Effector CD4-positive, alpha-beta T cell (primary cell): ENCODE data around the gene METTL6.
"Not testable (repeated sequence)": the region's sequence is repeated elsewhere in the genome, so short reads cannot be mapped to it uniquely, and the experiment has no call there.

Experiments used
- DNase-seq: peaks from one replicate; pipeline ENCODE4 v3.0.0-alpha.2; 2020
- total RNA-seq: gene quantifications from one replicate; lab custom pipeline; 2026; lab: John Stamatoyannopoulos, UW

METTL6 gene, protein sequence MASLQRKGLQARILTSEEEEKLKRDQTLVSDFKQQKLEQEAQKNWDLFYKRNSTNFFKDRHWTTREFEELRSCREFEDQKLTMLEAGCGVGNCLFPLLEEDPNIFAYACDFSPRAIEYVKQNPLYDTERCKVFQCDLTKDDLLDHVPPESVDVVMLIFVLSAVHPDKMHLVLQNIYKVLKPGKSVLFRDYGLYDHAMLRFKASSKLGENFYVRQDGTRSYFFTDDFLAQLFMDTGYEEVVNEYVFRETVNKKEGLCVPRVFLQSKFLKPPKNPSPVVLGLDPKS
- 14.4 reads per million, percentile 39 among the genes with 10 or more reads in this experiment for total RNA-seq

DNA sequence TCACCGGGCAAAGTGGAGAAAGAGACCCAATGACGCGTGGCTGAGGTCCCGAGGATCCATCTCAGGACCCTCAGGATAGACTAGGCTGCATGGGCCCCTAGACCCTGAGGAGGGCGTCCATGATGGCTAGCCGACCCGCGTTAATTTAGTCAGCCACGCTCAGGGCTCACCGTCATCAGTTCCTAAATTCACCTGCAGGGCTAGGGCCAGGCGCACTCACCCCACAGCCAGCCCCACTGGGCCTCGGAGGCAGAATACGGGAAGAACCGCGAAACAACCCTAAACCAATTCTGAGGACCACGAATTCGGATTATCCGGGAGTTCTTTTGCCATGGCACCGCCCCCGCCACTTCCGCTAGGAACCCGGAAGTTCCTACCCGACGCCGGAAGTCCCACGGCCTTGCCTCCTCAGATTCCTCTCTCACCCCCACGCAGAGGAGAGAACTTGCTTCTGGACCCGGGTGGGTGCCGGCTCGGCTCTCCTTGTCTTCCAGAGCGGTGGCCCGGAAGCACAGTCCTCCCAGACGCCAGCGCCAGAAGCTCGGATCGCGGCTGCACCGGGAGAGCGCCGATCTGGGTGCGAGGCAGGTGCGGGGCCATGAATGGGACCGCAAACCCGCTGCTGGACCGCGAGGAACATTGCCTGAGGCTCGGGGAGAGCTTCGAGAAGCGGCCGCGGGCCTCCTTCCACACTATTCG is at the start of gene METTL6, which contains the start of gene EAF1:
TSS of gene METTL6 (minus strand) at position 363 of the 699 bp plus-strand sequence. CDS start 1,033 bp downstream, outside the sequence.
TSS of gene EAF1 (plus strand) at position 417 of the 699 bp plus-strand sequence. CDS start at position 599, 182 bp downstream.
- DNase-seq: peak; percentile 80

DNA sequence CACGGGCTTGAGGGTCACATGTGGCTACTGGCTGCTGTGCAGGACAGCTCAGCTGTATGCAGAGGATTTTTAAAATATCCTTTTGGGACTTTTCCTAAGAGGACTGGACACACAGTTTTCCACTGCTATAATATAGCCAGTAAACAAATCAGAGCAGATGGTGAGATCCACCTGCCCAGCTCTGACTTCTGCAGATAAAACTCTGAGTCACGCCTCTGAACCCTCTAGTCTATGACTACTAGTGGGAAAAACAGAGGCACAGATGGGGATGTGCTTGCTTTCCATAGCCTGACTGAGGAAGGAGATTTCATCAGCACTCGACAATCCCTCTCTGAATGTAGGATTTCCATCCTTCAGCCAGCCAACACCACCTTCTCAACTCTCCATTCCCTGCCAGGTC is 49.0 kb upstream of the METTL6 start:
- no peak for DNase-seq

DNA sequence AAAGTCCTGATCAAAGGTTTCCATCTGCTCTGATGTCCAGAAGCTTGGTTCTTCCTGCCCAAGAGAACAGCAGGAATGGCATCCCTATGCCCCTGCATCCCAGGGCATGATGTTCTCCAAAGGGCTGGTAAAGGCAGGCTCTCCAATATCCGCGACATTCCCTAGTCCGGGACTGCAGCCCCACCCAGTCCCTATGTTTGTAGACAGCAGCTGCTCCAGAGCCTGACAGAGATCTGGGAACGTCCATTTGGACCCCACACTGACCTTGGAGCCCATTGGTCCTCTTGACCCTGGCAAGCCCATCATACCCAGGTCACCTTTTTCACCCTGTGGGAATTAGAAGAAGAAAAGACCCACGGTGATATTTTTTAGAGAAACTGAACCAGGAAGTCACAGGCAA is 47.8 kb upstream of the METTL6 start:
- DNase-seq: no peak

DNA sequence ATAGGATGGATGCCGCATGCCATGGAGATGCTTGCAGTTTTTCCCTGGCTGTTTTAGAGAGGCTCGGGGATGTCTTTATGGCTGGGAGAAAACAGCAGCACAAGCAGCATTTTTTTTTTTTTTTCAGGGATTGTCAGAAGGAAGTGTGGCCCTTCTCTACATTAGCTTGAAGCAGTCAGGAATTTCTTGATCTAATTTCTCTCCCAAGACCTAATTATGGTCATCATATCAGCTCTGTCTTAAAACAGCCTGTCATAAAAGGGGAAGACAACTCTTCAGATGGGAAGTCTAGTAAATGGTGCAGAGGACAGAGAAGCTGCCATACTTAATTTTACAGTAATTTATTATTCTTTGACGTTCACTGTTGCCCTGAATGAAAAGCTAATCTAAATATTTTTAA is 44.5 kb upstream of the METTL6 start:
- DNase-seq: no peak

DNA sequence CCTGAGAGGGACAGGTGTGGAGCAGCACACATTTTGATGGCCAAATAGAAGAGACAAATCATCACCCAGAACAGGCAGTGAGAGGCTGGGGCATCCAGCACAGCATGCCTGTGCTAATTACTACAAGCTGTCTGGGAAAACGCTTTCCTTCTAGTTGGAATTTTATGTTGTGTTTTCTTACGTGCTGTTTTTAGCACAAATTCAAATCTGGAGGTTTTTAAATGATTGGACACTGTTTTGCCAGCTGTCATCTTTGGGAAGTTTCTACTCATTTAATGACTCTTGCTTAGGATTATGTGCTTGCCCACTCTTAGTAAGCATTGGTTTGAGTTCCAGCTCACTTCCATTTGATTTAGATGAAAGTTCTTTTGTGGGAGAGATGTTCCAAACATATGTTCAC is 43.5 kb upstream of the METTL6 start:
- DNase-seq: no peak

DNA sequence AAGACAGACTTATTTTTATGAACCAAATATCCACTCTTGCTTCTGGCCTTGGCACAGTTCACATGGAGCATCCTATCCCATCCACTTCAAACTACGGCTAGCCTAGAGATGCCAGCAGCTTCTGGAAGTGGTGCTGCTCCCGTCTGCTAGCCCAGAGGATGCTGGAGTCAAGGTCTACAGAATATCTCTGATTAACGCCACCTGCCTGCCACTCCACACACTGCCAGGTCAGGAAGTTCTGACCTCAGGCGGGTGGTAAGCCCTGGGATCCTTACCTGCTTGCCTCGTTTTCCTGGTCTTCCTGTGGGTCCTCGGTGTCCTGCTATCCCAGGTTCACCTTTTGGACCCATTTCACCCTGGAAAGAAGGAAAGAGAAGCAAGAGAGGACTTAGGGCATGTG is 42.9 kb upstream of the METTL6 start:
- DNase-seq: no peak

DNA sequence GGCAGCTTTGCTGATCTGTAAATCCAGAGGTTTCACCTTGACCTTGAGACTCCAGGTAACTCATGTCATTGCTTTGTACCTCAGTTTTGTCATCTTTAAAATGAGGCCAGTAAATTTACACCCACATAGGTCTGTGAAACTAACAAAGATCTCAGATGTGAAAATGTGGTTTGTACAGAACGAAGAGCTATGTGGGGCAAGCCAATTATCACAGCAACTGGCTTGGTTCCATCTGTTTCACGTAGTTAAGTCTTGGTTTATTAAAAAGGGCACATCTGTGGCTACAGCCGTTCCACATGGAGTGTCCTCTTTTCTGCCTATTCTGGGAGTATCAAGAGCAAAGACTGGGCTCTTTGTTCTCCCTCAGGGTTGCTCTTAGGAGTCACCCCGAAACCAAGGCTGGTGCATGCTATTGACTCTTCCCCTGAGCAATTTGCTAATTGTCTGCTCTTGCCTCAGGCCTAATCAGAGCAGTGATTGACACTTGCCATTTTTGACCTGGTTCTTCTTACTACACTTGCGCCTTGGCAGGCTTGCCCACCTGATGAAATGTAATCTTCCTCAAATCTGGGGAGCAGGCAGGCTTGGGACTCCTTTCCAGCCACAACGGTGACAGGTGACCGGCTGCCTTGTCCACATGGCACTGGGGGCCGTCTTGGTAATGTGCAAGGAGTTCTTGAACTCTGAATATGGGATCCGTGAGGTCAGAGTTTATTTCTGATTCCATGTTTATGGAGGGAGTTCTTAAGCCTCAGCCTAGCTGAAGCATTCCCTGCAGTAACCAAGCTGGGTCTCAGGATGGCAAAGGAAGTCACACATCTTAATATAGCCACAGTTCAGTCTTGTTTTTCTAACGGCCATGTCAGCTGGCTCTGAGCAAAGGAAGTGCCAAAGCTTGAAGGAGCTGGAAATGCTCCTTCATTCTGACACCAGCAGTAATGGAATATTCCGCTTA is 40.2 kb upstream of the METTL6 start:
- DNase-seq: no peak

DNA sequence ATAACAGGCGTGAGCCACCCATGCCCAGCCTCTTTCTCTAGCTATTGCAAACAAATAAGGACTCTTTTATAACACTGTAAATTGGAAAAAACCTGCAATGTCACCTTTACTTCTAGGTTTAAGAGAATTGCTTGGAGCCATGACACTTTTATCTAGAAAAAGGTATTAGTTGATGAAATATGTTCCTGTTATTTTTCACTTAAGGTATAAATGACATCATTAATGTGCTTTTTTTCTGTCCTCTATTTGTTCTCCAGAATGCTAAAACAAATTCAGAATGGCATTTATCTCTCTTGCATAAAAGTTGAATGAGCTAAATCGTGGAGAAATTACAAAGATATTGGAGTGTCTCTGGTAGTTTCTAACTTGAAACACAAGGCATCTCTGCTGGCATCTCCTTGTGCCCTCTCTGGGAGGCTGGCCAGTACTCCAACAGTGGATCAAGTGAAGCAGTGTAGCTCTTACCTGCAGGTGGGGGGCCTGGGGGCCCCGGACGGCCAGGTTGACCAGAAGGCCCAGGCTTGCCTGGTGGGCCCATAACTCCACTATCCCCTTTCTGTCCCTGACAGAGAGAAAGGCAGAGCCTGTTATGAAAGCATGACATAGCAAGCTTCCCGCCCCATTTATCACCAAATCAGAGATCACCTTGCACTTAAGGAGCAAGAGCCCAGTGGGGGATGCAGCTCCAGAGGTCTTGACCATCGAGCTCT is 38.7 kb upstream of the METTL6 start:
- DNase-seq: no peak

DNA sequence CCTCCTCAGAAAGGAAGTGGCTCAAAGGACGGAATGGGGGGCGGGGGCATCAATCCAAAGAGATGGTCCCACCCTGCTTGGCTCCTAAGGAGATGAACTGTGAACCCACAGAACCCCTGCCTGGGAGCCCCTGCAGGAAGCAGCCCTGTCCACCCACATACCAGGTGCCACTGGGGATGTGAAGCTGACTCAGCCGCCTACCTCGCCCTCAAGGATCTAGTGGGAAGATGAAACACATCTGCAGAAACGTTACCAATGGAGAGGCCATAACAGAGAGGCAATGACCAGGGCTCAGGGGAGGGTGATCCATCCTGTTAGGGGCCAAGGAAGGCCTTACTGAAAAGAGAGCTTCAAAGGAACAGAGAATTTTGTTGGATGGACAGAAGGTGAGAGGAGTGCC is 35.1 kb upstream of the METTL6 start:
- no peak for DNase-seq

DNA sequence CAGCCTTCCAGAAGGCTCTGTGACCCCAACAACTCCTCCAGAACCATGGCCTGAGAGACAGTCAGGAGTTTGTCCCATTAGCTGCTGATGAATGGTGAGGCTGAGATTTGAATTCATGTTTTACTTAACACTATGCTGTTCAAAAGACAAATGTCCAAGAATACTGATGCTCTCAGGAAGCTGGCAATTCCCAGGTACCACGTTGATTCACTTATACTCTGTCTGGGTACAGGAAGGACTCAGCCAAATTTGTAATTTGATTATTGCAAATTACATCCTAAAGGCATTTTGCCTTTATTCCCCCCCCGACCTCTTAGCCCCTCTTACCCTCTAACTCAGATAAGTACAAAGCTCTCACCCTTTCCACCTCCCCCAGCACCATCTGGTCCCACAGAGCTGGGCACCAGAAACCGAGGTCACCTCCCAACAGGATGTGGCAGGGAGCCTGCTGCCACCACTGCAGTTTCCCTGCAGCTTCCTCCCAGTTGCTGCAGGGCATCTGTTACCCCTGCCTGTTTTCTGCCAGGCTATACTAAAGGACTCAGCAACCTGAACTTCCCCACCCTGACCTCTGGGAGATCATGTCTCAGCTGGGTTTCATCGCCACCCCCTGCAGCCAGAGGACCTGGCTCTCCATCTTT is 33.7 kb upstream of the METTL6 start:
- DNase-seq: no peak

DNA sequence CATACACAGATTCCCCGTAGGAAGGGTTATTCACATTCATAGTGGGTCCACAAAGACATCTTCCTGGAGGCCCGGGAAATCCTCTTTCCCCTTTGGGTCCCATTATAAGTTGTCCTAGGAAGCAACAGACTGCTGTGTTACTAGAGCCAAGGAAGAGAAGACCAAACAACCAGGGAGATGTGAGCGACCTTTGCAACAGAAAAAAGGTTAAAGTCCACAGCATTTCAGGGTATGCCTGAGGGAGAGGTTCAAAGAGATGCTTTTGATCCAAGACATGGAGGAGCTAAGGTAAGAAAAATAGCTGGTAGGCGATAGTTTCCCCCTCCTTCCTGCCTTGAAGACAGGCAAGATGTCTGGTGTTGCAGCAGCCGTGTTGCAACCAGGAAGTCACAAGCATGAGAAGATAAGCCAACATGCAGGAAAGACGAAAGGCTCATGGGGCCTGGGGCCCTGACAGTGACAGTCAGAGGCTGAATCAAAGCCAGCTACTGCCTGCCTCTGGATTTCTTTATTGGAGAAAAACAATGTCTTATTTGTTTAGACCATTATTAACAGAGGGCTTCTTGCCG is 31.0 kb upstream of the METTL6 start:
- no peak for DNase-seq

DNA sequence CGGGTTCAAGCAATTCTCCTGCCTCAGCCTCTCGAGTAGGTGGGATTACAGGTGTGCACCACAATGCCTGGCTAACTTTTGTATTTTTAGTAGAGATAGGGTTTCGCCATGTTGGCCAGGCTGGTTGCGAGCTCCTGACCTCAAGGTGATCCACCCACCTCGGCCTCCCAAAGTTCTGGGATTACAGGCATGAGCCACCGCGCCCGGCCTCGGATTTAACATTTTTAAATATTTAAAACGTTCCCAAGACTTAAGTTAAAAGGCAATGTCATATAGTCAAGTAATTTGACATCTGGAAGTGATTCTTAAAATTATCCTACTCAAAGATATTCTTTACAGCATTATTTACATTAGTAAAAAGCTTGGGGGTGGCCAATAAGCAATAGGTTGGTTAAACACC is 29.6 kb upstream of the METTL6 start:
- not testable (repeated sequence) for DNase-seq

DNA sequence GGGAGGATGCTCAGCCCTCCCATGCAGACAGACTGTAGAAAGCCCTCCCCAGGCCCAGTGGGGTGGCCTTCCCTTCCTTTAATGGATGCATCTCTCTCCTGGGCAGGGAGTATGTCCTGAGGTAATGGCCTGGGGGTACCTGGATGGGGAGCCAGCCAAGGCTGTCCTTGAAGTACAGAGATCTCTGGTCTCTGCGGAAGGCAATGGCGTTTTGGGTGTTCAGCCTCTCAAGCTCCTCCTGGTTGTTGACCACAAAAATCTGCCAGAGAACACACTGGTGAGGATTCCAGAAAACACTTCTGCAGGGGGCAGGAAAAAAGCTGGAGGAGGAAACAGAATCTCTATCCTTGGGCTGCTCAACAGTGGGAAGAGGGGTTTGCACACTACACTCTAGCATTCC is 29.0 kb upstream of the METTL6 start:
- DNase-seq: no peak

DNA sequence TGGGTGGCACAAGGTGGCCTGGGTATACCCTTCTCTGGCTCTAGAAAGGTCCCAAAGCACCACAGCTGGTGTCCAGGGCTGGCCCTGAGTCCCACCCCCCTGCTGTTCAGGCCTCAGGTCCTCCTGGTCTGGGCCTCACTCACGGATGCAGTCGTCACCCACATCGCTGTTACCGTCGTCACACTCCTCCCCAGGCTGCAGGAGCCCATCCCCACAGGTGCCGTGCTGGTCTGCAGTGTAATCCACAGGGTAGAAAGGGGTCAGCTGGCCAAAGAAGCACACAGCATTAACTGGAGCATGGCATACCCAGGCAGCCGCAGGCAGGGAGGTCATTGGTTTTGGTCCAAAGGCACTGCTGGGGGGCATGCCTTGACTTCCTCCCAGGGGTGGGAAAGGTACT is 28.4 kb upstream of the METTL6 start:
- DNase-seq: no peak

DNA sequence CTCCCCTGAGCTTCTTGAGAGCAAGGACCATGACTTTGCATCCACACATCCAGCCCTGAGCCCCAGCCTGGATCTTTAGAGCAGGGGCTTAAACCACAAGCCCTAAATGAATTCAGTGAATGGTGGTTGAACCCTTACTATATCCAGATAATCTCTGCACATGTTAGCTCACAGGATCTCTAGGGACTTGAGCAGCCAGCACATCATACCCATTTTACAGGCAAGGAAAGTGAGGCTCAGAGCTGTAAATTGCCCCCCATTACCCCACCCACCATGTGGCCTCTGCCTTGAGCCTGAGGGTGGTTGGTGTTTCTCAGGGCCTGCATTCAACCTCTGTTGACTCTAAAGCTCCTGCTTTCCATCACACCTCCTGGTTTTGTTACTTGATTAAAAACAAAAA is 27.6 kb upstream of the METTL6 start:
- DNase-seq: no peak

DNA sequence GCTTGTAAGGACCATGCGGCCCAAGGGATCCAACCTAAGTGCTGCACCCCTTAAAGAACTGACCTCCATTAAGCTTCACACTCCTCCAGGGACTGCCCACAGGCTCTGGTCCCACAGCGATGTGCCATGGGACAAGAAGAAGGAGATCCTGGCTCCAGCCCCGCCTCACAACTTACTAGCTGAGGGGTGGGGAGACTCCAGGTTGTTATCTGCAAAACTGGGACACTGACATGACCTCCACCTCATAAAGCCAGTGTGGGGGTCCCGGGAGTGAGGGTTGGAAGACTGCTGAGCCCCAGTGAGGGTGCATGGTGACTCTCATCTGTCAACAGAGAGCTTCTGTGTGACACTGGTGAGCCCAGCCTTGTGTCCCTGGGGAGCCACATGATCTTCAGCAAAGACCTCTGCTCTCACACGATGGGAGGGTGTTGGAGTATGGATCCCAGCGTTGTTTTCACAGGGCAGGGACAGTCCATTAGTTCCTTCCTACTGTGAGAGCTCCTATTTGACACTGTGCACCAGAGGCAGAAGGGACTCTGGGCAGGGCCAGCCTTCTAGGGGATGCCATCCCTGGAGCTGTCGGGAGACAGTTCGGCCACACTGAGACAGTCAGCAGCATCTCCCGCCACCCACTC is 26.8 kb upstream of the METTL6 start:
- DNase-seq: no peak

DNA sequence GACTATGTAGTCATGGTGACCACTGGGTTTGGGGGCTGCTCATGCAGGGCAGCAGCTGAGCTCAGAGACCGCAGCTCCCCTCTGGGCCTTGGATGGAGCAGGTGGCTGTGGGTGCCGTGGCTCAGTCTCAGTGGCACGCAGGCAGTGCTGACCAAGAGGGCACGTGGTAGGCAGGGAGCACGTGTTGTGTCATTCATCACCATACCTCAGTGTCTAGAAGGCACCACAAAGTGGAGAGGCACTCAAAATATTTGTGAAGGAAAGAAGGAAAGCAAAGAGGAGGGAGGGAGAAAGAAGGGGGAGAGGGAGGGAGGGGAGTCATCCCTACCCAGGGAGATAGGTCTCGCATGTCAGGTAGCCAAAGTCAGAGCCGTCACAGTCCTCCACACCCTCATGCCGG is 26.2 kb upstream of the METTL6 start:
- DNase-seq: no peak

DNA sequence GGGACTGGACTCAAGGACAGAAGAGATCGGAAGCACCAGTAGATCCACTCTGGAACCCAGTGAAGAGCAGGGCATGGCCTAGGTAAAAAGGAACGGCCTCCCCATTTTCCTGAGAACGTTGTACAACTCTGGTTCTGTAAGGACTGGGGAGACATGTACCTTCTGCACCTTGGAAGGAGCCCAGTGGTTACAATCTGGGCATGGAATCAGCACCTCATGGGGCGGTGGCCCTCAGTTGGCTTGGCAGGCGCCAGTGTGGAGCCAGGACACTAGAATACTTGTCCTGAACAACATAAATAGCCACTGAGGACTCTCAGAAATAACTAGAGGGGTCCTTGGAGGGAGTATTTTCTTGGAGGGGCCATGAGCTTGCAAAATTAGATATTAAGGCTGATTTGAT is 25.6 kb upstream of the METTL6 start:
- no peak for DNase-seq

DNA sequence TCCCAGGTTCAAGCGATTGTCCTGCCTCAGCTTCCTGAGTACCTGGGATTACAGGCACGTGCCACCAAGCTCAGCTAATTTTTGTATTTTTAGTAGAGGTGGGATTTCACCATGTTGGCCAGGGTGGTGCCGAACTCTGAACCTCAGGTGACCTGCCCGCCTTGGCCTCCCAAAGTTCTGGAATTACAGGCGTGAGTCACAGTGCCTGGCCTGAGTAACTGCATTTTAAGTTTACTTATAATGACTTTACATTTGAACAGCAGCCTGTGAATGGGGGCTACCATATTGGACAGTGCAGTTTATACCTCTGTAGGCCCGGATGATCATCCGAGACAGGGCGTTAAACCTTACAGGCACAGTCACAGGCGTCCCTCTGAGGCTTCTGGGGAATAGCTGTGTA is 24.8 kb upstream of the METTL6 start:
- no peak for DNase-seq

DNA sequence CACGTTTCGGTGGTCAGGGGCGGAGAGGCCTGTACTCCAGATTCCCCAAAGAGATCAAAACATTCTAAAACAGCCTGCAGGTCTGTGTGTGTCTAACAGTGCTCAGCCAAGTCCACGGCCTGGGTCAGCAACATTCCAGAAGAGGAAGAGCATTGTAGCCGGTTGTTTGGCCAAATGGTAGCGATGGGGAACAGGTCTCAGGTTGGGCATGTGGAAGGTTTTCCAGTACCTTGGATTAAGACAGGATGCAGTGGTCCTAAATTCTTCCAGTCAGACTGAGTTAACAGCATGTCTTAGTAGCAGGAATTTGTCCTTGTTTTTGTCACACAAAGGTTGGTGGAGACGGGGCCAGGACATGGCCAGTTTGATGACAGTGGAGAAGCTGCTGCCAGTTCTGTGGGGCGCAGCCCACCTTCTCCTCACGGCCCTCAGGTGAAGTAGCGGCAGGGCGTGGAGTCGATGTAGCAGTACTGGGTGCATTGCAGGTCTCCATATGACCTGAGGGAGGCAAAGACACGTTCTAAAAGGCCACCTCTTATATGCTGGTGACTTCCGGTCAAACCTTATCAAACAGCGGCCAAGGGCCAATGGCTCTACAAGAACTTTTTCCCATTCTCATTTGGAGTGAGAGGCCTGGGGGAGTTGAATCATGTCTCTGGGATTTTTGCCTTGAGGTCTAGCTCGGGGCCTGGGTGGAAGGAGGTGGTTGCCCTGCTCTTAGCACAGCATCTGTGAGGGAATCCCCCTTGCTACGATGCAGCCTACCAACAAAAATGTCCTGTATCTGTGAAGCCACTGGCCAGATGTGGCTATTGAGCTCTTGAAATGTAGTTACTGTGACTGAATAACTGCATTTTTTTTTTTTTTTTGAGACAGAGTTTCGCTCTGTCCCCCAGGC is 24.1 kb upstream of the METTL6 start:
- no peak for DNase-seq
